NCI-H2196 treated with DMSO at 0.1 percent for 48 hours (cell line): ENCODE results near the gene LYPD6B.
"Not testable (repeated sequence)": the region's sequence is repeated elsewhere in the genome, so short reads cannot be mapped to it uniquely, and the experiment has no call there.

Experiments used
- DNase-seq: peaks from one replicate; lab custom pipeline; 2025; ENCODE audit not compliant: unreplicated experiment; lab: John Stamatoyannopoulos, UW

Gene LYPD6B

GRCh38 chr2:149188291-149188690 is 149.8 kb downstream of the LYPD6B start:
- DNase-seq: no peak

- DNase-seq: no peak
These were observed 151.3 kb downstream of the LYPD6B start for GRCh38 chr2:149189769-149190168.

GRCh38 chr2:149191915-149192314 is 153.4 kb downstream of the LYPD6B start:
- no peak for DNase-seq

GRCh38 chr2:149192427-149192826 is 153.9 kb downstream of the LYPD6B start:
- no peak for DNase-seq

GRCh38 chr2:149200109-149200520 is 161.6 kb downstream of the LYPD6B start:
- no peak for DNase-seq

GRCh38 chr2:149204686-149205085 is 166.2 kb downstream of the LYPD6B start:
- DNase-seq: no peak

GRCh38 chr2:149205143-149205542 is 166.6 kb downstream of the LYPD6B start:
- DNase-seq: no peak

GRCh38 chr2:149213764-149214493 is 175.4 kb downstream of the LYPD6B start:
- DNase-seq: no peak

- DNase-seq: no peak
These were observed 180.0 kb downstream of the LYPD6B start for GRCh38 chr2:149218497-149218896.

- no peak for DNase-seq
These were observed 181.4 kb downstream of the LYPD6B start for GRCh38 chr2:149219856-149220255.

GRCh38 chr2:149221002-149221401 is 182.5 kb downstream of the LYPD6B start:
- DNase-seq: no peak

GRCh38 chr2:149221898-149222297 is 183.4 kb downstream of the LYPD6B start:
- no peak for DNase-seq

GRCh38 chr2:149223472-149224095 is 185.1 kb downstream of the LYPD6B start:
- DNase-seq: no peak

- DNase-seq: no peak
These were observed 186.0 kb downstream of the LYPD6B start for GRCh38 chr2:149224543-149224942.

GRCh38 chr2:149225446-149225845 is 186.9 kb downstream of the LYPD6B start:
- DNase-seq: no peak

- DNase-seq: no peak
These were observed 188.3 kb downstream of the LYPD6B start for GRCh38 chr2:149226790-149227189.

GRCh38 chr2:149235816-149236375 is 197.4 kb downstream of the LYPD6B start:
- no peak for DNase-seq

- no peak for DNase-seq
These were observed 197.9 kb downstream of the LYPD6B start for GRCh38 chr2:149236410-149236809.

- DNase-seq: no peak
These were observed 207.7 kb downstream of the LYPD6B start for GRCh38 chr2:149246186-149246585.

GRCh38 chr2:149251436-149251835 is 212.9 kb downstream of the LYPD6B start:
- not testable (repeated sequence) for DNase-seq

- DNase-seq: not testable (repeated sequence)
These were observed 218.4 kb downstream of the LYPD6B start for GRCh38 chr2:149256877-149257276.

- no peak for DNase-seq
These were observed 220.0 kb downstream of the LYPD6B start for GRCh38 chr2:149258531-149258930.
